OCI-LY1 (cell line): ENCODE results near the gene ZCCHC7.
A peak's percentile ranks its signal among the peaks of the same experiment; 100 is the strongest.

Source experiments
- H2AFZ ChIP-seq: fragments of 200-600 bp; sonication (generic), shearing (Covaris generic); 2 replicates; pipeline ENCODE4 v1.6.0; 2014; ENCODE audit warnings: antibody characterized with exemption, mild to moderate bottlenecking, low read length
- H3F3A ChIP-seq: fragments of 200-600 bp; sonication (generic), shearing (Covaris generic); 2 replicates; pipeline ENCODE4 v1.6.0; 2014; ENCODE audit warnings: mild to moderate bottlenecking, antibody characterized with exemption, low read length, moderate library complexity; ENCODE audit not compliant: insufficient read depth
- H3K27ac ChIP-seq: fragments of 200-600 bp; sonication (generic); 2 replicates; pipeline ENCODE4 v1.5.1; 2014; ENCODE audit warnings: low read length, mixed run types, mild to moderate bottlenecking, low read depth; ENCODE audit not compliant: poor library complexity, severe bottlenecking
- H3K27me3 ChIP-seq: fragments of 200-600 bp; sonication (generic); 2 replicates; pipeline ENCODE4 v1.6.0; 2014; ENCODE audit warnings: antibody characterized with exemption, mild to moderate bottlenecking, low read length, moderate library complexity; ENCODE audit not compliant: insufficient read depth
- H3K36me3 ChIP-seq: fragments of 200-600 bp; sonication (generic); 2 replicates; pipeline ENCODE4 v1.6.1; 2014; ENCODE audit warnings: mild to moderate bottlenecking, antibody characterized with exemption, low read length, moderate library complexity, mixed read lengths; ENCODE audit not compliant: insufficient read depth
- H3K4me1 ChIP-seq: fragments of 200-600 bp; sonication (generic); 2 replicates; pipeline ENCODE4 v1.5.1; 2014; ENCODE audit warnings: mild to moderate bottlenecking, low read length, moderate library complexity; ENCODE audit not compliant: insufficient read depth, severe bottlenecking
- H3K4me2 ChIP-seq: fragments of 200-600 bp; sonication (generic), shearing (Covaris generic); 2 replicates; pipeline ENCODE4 v1.6.1; 2014; ENCODE audit warnings: low read length
- H3K4me3 ChIP-seq: fragments of 200-600 bp; sonication (generic); 2 replicates; pipeline ENCODE4 v1.5.1; 2014; ENCODE audit warnings: low read length, low read depth, mild to moderate bottlenecking, mixed read lengths; ENCODE audit not compliant: poor library complexity, severe bottlenecking
- H3K79me2 ChIP-seq: fragments of 200-600 bp; shearing (Covaris generic); 2 replicates; pipeline ENCODE4 v1.6.1; 2016; ENCODE audit warnings: mixed run types, low read length, mixed read lengths; ENCODE audit not compliant: insufficient read depth
- H3K9ac ChIP-seq: fragments of 200-600 bp; sonication (generic), shearing (Covaris generic); 2 replicates; pipeline ENCODE4 v1.6.1; 2014; ENCODE audit warnings: mild to moderate bottlenecking, low read length, mixed read lengths
- H3K9me2 ChIP-seq: fragments of 200-600 bp; sonication (generic), shearing (Covaris generic); 2 replicates; pipeline ENCODE4 v1.6.1; 2014; ENCODE audit warnings: low read depth, mild to moderate bottlenecking, low read length, mixed read lengths
- H3K9me3 ChIP-seq: fragments of 200-600 bp; shearing (Covaris generic); 2 replicates; pipeline ENCODE4 v1.6.1; 2014; ENCODE audit warnings: low read length, mixed read lengths
- H4K20me1 ChIP-seq: fragments of 200-600 bp; sonication (generic), shearing (Covaris generic); 2 replicates; pipeline ENCODE4 v1.6.0; 2016; ENCODE audit warnings: mild to moderate bottlenecking, low read length; ENCODE audit not compliant: insufficient read depth
- EZH2 ChIP-seq: fragments of 200-600 bp; sonication (generic), shearing (Covaris generic); IDR thresholded peaks from 2 replicates; pipeline ENCODE4 v1.8.0; 2017; ENCODE audit warnings: borderline replicate concordance, mixed run types, mild to moderate bottlenecking, antibody characterized with exemption, low read length, moderate library complexity, mixed read lengths
- TF ChIP-seq, protein P1 (sequence below): fragments of 200-600 bp; sonication (generic), shearing (Covaris generic); IDR thresholded peaks from 2 replicates; pipeline ENCODE4 v1.5.1; 2017; ENCODE audit warnings: mild to moderate bottlenecking, antibody characterized with exemption, low read length, moderate library complexity, mixed read lengths

ZCCHC7 gene

GRCh38 chr9:37295796-37296195 lies 175.4 kb downstream of the ZCCHC7 start:
- Histone ChIP-seq H3K4me2 (peak overlapping the region; percentile 34; the same call in 1 of the 2 replicates), H3F3A (peaks cover 15% of the 10 kb centered on the region), H3K9me3 (no peaks in the 10 kb centered on the region), H3K36me3 (peaks cover 25% of the 10 kb centered on the region; the same call in 1 of the 2 replicates), H2AFZ (no peak overlapping the region), H3K4me3 (no peak overlapping the region), H3K27me3 (no peaks in the 10 kb centered on the region), H3K79me2 (peaks cover 83% of the 10 kb centered on the region), H4K20me1 (no peaks in the 10 kb centered on the region), H3K27ac (peak overlapping the region; percentile 99), H3K4me1 (peaks cover 100% of the 10 kb centered on the region), H3K9me2 (no peaks in the 10 kb centered on the region), H3K9ac (peak overlapping the region; percentile 71)
- TF ChIP-seq, protein P1, sequence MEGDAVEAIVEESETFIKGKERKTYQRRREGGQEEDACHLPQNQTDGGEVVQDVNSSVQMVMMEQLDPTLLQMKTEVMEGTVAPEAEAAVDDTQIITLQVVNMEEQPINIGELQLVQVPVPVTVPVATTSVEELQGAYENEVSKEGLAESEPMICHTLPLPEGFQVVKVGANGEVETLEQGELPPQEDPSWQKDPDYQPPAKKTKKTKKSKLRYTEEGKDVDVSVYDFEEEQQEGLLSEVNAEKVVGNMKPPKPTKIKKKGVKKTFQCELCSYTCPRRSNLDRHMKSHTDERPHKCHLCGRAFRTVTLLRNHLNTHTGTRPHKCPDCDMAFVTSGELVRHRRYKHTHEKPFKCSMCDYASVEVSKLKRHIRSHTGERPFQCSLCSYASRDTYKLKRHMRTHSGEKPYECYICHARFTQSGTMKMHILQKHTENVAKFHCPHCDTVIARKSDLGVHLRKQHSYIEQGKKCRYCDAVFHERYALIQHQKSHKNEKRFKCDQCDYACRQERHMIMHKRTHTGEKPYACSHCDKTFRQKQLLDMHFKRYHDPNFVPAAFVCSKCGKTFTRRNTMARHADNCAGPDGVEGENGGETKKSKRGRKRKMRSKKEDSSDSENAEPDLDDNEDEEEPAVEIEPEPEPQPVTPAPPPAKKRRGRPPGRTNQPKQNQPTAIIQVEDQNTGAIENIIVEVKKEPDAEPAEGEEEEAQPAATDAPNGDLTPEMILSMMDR: peak; percentile 52
- no peak for TF ChIP-seq EZH2

- Histone ChIP-seq H2AFZ (no peak overlapping the region), H3K9me3 (no peaks in the 10 kb centered on the region), H3K27ac (peak overlapping the region; percentile 99), H3F3A (peaks cover 15% of the 10 kb centered on the region), H4K20me1 (no peaks in the 10 kb centered on the region), H3K36me3 (peaks cover 26% of the 10 kb centered on the region; the same call in 1 of the 2 replicates), H3K9me2 (no peaks in the 10 kb centered on the region), H3K4me1 (peaks cover 100% of the 10 kb centered on the region), H3K27me3 (no peaks in the 10 kb centered on the region), H3K4me2 (peak overlapping the region; percentile 48), H3K79me2 (peaks cover 75% of the 10 kb centered on the region), H3K4me3 (no peak overlapping the region), H3K9ac (peak overlapping the region; percentile 48)
- TF ChIP-seq EZH2: no peak
- TF ChIP-seq, protein P1: no peak
These were observed 177.2 kb downstream of the ZCCHC7 start for GRCh38 chr9:37297592-37297991.

DNA sequence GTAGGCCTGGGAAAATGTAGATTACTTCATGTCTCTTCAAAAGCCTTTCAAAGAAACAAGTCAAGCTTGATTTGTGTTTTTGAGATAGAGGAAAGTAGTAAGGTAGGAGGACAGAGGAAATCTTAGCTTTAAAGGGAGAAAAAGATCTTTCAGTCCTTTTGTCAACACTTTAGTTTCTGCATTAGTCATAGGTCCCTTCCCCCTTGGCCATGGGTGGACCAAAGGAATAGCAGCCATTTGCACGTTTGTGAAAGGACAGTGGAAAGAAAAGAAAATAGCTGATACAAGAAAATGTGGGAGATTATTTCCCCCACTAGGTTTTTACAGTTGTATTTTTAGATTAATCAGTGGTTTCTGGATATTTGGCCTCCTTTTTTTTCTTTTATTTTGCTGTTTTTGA lies 180.2 kb downstream of the ZCCHC7 start:
- TF ChIP-seq EZH2: no peak
- TF ChIP-seq, protein P1: no peak
- no peaks in the 10 kb centered on the region for H3K27me3 ChIP-seq
- H3K4me3 ChIP-seq: peak overlapping the region; percentile 33
- peak overlapping the region; percentile 65 for H3K4me2 ChIP-seq
- H3K36me3 ChIP-seq: peaks cover 52% of the 10 kb centered on the region
- no peak overlapping the region for H2AFZ ChIP-seq
- peak overlapping the region; percentile 99 for H3K27ac ChIP-seq
- H3K9ac ChIP-seq: peak overlapping the region; percentile 64
- no peaks in the 10 kb centered on the region for H3K9me2 ChIP-seq
- H3K9me3 ChIP-seq: no peaks in the 10 kb centered on the region
- peaks cover 86% of the 10 kb centered on the region for H3K4me1 ChIP-seq
- no peaks in the 10 kb centered on the region; the same call in 1 of the 2 replicates for H3F3A ChIP-seq
- peaks cover 60% of the 10 kb centered on the region for H3K79me2 ChIP-seq
- no peaks in the 10 kb centered on the region for H4K20me1 ChIP-seq
